NCI-H82 treated with DMSO at 0.1 percent for 48 hours (cell line): ENCODE measurements around the gene AQP5.
A peak's percentile ranks its signal among the peaks of the same experiment; 100 is the strongest.

Experiments used
- DNase-seq: peaks from one replicate; lab custom pipeline; 2025; ENCODE audit not compliant: unreplicated experiment; lab: John Stamatoyannopoulos, UW

AQP5 gene

DNA sequence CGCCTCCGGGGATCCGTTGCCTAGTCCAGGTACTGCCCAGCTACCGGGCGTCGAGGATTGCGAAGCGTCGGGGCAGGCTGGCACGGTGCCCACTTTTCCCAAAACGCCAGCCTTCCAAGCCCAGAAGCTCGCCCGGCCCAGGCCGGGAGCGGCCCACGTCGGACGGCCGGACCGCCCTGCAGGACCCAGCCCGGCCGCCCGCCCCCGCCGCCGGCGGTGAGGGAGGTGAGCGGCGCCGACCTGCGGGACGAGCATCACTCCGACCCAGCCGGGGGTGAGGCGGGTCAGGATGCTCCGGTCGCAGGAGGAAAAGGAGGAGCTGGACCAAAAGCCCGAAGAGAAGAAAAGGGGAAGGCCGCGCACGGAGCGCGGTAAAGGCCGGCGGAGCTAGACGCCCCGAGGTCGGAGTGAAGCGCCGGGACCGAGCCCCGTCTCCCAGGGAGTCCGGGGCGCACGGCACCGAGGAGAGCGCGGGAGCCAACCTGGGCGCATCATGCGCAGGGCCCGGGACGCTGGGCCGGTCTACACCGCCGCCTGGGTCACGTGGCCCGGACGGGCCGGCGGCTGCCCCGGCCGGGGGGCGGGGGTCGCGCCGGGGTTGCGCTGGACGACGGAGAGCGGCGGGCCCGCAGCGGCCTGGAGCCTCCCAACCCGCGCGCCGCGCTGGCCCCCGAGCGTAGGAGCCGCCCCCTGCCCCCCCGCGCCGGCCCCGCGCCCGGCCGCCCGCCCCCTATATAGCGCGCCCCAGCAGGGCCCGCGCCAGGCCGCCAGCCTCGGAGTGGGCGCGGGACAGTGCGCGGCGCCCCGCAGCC is at the start of gene AQP5:
TSS of gene AQP5 (plus strand) at position 762 of the 812 bp plus-strand sequence. CDS start 146 bp downstream, outside the sequence.
- DNase-seq, result no peak

DNA sequence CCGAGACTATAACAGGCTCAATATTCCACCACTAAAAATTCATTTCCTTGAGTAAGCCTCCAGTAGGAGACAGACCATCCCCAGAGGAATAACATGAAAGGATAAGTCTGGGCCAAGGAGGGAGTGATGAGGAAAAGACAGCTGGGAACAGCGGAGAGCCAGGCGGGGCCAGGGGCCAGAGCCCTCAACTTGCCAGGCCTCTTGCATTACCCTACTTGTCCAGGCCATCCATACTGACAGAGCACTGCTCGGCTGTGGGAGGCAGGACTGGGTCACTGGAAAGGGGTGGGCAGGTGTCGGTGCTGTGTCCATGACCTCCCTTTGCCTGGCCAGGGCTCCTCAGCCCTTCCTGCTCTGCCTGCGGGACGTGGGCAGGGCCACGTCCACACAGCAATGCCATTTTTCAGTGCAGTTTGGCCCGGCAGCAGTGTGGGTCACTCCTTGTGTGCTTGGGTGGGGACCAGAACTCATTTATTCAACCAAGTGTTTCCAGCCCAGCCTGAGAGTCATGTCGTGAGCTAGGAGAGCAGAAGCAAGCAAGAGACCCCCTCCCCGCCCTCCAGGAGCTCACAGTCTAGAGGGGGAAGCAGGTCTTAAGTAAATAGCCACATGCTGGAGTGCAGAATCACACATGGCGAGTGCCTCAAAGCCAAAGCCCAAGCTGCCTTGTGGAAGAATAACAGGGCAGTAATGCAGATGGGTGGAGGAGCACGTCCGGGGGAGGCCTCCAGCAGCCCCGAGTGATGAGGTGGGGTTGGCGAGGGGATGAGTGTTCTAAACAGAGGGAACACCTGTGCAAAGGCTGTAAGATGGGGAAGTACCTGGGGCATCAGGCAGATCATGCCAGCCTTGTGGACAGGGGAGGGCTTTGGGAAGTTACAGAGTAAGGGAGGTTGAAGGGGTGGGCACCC is 49.1 kb upstream of the AQP5 start:
- no peak for DNase-seq

DNA sequence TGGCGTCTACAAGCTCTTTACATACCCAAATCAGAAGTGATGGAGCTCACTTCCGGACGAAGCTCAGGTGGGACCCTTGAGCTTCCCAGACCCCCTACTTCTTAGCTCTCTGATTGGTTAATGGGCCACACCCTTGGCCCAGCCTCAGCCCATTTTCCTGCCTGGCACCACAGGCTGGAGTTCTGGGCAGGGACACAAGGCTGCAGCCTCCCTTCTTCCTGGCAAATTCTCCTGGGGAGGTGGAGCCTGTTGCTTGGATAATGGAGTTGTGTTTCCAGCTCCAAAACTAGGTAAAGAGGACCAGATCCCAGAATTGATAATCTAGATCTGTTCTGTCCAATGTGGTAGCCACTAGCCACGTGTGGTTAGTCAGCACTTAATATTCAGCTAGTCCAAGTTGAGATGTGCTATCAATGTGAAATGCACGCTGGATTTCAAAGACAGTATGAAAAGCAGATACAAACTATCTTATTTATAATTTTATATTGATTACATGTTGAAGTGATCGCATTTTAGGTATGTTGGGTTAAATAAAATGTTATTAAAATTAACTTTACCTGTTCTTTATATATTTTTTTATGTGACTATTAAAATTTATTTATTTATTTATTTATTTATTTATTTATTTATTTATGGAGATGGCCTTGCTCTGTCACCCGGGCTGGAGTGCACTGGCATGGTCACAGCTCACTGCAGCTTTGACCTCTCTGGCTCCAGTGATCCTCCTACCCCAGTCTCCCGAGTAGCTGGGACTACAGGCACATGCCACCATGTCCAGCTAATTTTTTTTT is 45.3 kb upstream of the AQP5 start:
- no peak for DNase-seq

DNA sequence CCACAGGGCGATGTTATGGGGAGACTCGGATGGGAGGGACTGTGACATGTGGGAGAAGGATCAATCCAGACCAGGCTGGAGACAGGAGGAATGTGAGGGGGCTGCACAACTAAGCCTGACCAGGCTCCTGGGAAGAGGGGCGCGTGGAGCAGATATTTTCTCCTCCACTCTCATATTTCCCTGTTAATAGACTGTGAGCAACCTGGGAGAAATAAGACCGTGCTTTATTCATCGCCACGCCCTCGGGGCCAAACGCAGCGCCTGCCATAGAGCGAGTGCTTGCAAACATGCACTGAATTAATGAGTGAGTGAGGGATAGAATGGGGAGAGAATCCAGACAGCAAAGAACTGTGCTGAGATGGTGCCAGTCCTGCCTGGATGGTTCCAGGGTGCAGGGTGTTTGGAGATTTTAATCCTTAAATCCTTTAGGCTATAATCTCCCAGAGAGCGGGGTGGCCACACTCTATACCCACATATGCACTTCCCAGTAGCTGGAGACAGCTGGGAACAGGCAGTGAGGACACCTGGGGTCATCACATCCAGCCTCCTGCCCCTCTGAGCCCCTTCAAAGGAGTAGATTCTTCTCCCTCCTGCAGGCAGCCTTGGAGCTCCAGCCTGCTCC is 44.4 kb upstream of the AQP5 start:
- DNase-seq, result peak; percentile 83

DNA sequence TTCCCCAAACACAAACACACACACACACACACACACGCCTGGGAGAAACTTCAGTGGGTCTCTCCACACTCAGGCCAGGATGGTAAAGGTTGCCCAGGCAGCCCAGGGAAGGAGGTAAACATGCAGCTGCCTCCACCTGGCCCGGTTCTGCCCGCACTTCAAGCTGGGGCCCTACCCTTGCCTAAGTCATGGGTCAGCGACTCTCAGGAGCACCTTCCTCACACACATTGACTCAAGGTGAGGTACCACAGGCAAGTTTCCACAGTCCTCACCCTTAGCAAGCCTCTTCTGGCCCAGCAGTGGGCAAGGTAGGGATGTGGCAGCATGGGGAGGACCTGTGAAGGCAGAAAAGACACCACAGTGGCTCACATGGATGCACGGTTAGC is 43.9 kb upstream of the AQP5 start:
- DNase-seq, result no peak

DNA sequence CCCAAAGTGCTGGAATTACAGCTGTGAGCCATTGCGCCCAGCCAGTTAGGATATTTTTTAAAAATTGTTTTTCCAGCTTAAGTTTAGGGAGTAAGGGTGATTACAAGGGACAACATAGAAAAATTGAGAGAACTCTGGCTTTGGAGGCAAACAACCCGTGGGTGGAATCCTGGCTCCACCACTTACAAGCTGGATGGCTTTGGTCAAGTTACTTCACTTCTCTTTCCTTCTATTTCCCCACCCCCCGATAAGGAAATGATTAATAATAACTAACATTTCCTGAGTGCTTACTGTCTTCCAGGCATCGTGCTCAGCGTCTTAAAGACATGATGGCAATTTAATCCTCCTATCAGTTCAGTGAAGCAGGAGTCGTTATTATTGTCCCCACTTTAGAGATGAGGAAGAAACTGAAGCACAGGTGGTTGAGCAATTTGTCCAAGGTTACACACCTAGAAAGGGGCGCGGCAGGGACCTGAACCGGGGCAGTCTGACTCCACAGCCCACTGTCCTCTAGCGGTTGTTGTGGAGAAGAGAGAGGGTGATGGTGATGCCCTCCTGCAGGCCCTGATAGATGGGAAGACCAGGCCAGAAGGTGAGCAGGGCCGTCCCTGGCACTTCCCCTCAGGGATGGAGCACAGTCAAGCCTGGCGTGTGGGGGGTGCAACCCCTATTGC is 41.3 kb upstream of the AQP5 start:
- DNase-seq, result no peak

DNA sequence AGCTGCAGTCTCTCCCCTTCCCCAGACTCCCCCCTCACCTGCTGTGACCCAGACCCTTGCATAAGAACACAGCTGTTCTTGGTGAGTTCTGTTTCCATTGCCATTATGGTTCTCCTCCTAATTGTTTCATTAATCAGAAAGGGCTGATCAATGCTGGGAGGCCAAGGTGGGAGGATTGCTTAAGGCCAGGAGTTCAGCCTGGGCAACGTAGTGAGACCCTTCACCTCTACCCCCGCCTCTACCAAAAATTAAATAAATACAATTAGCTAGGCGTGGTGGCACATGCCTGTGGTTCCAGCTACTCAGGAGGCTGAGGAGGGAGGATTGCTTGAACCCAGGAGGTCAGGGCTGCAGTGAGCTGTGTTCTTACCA is 40.8 kb upstream of the AQP5 start:
- no peak for DNase-seq

DNA sequence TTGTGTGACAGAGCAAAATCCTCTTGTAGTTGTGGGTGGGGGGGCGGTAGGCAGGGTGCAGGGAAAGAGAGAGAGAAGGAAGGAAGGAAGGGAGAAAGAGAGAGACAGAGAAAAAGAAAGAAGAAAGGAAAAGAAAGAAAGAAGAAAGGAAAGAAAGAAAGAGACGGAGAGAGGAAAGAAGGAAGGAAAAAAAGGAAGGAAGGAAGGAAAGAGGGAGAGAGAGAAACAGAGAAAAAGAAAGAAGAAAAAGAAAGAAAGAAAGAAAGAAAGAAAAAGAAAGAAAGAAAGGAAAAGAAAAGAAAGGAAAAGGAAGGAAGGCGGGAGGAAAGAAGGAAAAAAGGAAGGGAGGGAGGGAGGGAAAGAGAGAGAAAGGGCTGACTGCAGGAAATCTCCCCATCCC is 40.4 kb upstream of the AQP5 start:
- DNase-seq, result no peak

DNA sequence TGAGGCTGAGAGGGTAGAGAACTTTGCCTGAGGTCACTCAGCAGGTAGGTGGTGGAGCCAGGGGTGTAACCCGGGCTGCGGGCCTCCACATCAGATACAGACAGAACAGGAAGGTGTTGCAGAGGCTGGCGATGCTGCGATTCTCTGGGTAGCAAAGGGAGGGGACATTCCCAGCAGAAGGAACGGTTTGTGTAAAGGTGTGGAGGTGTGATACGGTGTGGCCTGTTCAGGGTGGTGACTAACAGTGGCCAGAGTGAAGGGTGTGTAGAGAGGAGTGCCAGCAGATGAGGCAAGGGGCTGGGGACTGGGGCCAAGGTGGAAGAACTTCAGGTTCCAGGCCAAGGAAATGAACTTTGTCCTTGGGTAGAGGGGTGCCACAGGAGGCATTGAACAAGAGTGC is 39.7 kb upstream of the AQP5 start:
- no peak for DNase-seq

DNA sequence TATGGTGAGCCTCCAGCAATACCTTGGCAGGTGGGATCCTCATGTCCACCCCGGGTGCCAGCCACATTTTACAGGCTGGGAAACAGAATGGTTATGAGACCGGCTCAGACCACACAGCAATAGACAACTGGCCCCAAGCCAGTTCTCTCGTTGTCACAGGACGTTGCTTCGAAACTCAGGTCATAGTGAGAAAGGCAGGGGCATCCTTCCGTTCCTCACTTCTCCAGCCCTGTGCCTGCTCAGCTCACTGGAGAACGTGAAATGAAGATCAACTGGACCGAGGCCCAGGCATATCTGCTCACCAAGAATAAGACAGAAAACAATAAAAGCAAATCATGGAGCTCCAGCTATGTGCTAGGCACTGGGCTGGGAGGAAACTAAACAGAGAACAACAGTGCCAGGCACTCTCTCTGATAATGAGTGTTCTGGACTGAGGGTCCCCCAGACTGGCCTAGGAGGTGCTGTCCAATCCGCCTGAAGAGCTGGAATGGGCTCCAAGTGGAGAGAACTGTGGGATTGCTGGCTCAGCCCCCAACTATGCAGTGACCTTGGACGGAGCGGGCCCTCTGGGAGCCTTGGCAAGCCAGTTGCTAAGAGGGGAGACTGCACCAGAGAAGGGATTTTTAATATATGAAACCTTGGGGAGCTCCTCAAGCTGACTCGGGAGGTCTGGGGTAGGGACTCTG is 39.2 kb upstream of the AQP5 start:
- no peak for DNase-seq

DNA sequence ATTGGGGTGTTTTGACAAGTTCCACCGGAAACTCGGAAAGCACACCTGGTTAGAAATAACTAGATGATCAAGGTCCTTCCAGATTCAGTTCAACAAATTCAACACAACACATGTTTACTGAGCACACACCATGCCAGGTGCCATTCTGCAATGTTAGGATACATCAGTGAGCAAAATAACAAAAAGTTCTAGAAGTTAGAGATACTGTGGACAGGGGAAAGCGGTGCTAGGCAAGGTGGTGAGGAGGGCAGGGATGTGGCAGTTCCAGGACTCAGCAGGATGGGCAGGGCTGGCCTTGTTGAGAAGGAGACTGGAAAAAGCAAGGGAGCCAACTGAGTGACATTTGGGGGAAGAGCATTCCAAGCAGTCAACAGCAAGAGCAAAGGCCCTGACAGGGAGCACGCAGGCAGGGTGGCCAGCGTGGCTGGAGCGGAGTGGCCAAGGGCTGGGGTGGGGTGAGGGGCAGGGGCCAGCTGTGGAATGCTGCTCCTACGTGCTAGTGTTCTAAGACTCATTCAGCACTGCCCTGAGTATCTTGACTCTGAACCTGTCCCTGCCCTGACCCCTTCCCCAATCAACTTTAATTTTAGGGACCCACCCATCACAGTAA is 38.5 kb upstream of the AQP5 start:
- DNase-seq, result no peak

DNA sequence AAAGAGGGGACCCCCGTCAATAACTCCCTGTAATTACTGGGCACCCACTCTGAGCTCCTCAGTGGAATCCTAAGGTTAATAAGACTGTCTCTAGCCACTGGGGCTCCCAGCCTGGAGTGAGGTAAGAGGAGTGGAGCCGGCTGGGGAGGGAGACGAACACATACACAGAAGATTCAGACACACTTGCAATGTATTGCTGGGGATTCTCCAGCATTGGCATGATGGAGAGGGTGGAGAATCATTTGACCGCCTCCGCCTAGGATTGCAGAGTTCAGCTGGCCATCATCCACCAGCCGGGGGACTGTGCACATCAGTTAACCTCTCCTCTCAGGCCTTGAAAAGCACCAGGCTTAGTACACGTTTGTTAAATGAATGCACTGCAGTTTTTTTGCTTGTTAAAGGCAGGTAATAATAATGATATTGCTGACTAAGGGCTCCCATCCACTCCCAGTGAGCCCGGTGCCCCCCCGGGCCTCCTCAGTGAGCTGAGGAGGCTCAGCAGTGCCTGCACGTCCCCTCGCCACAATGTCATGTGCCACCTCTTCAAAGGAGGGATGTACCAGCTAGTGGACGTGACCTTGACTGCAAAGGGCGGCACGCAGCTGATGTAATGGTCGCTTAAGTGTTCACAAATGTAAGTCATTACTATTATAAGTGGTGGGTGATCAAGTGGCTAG is 37.7 kb upstream of the AQP5 start:
- no peak for DNase-seq

DNA sequence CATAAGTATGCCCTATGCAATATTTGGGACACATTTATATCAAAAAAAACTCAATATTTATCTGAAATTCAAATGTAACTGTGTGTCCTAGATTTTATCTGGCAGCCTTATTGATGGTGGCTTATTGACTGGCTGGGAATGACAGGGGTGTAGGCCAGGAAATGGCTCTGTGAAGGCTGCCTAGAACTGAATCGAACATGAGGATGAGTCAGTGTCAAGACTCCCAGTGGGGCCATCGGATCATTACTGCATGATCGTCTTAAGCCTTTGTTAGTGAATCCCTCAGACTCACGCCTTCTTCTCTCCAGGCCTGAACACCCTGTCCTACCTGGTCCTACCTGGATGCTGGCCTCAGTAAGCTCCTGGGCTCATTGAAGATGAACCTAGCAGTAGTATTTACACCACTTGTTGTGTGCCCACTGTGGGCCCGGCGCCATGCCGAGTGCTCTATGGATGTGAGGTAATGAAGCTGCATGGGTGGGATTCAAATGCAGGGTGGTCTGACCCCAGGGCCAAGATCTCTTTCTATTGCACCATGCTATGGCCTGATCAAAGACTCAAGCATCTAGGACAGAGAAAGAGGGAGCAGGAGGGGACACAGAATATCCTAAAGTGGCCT is 36.9 kb upstream of the AQP5 start:
- DNase-seq, result no peak

DNA sequence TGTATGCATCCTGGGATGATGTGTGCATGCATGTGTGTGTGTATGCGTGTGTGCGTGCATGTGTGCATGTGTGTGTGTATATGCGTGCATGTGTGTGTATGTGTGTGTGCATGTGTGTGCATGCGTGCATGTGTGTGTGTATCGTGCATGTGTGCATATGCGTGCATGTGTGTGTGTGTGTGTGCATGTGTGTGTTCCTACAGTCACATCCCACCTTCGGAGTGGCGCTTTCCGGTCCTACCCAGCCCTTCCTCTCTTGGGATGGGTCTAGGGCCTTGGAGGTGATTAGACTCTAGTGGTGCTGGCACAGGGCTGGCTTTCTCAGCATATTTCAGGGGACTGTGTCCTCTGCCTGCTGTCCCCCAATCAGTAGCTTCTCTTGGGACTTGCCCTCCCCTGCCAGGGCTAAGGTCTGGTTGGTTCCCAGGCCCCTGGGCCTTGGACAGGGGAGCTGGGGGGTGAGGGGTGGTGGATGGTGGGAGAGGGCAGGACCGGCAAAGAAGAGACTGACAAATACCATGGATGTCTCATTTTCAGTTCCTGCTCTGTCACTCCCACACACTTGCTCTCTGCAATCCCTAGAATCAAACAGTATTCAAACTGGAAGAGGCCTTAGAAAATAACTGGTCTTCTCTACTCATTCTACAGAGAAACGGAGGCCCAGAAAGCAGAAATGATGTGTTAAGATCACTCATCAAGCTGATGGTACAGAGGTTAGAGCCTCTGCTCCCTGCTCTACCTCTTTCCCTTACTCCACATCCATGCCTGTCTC is 36.1 kb upstream of the AQP5 start:
- DNase-seq, result no peak

DNA sequence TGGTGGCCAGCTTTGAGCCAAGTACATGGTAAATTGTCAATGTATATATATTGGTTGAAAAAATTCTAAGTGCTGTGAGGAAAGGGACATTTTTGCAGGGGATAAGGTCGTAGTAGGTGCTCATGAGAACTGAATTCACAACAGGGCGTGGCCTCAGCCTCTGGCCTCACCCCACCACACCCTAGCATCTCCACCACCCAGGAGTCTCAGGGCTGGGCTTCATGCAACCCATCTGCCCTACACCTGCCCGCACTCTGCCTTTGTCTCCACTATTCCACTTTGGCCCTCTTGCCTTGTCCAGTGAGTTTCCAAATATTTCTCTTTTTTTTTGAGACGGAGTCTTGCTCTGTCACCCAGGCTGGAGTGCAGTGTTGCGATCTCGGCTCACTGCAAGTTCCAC is 33.2 kb upstream of the AQP5 start:
- DNase-seq, result no peak

DNA sequence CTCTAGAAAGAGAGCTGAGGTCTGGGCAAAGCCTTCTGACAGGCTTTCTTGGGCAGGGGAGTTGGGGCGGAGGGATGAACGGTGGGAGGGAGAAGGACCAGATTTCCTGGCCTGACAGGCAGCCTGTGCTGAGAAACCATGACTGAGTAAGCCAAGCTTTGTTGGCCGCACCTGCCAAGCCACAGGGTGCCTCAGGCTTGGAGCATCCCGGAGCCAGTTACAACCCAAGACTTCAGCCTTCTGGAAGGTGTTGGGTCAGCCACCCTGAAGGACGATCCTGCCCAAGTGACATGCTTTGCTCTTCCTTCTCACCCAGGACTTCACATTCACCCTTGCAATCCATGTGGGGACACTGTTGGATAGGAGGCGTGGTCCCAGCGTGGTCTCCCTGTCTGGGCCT is 32.1 kb upstream of the AQP5 start:
- DNase-seq, result no peak

DNA sequence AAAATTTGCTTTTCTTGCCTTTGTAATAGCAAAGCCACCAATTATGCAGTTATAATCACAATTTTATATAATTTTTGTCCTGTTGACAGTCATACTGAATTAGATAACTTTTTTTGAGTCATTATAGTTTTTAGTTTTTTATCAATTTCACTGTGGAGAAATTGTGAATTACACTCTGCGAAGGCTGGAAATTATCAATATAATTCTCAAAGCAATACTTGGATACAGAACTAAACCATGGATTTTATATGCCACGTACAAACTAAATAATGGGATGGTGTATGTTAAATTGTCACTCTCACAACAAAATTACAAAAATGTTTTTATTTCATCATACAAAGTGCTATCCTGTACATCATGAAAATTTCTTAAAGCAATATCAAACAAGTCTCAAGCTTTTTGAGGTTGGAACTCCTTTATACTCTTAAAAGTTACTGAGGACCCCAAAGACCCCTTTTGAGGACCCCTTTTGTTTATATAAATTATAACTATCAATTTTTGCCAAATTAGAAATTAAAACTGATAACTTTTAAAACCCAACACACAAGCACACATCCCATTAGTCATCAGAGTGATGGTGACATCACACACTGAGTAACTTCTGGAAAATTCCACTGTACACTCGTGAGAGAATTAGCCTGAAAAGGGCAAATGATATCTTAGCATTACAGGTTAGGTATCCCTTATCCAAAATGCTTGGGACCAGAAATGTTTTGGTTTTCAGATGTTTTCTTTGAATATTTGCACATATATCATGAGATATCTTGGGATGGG is 31.0 kb upstream of the AQP5 start:
- no peak for DNase-seq
